ENCODE measurements around the gene LAT.

Gene LAT, protein sequence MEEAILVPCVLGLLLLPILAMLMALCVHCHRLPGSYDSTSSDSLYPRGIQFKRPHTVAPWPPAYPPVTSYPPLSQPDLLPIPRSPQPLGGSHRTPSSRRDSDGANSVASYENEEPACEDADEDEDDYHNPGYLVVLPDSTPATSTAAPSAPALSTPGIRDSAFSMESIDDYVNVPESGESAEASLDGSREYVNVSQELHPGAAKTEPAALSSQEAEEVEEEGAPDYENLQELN

GRCh38 chr16:28984619-28985135, at the start of gene LAT:
Gene LAT (plus strand): TSS chr16:28985052. CDS start chr16:28985418, 366 bp downstream.
- TF ChIP-seq ZFP30 (CRISPR knock-in tag; IDR thresholded peaks at IDR 0.05), result no peak
- TF ChIP-seq RARB (CRISPR knock-in tag; IDR thresholded peaks at IDR 0.05), result no peak
- TF ChIP-seq PPARA (CRISPR knock-in tag; IDR thresholded peaks at IDR 0.05; ENCODE audit: borderline replicate concordance), result no peak
- TF ChIP-seq TOX (CRISPR knock-in tag; IDR thresholded peaks at IDR 0.05; ENCODE audit: borderline replicate concordance), result no peak
- TF ChIP-seq, protein P1, sequence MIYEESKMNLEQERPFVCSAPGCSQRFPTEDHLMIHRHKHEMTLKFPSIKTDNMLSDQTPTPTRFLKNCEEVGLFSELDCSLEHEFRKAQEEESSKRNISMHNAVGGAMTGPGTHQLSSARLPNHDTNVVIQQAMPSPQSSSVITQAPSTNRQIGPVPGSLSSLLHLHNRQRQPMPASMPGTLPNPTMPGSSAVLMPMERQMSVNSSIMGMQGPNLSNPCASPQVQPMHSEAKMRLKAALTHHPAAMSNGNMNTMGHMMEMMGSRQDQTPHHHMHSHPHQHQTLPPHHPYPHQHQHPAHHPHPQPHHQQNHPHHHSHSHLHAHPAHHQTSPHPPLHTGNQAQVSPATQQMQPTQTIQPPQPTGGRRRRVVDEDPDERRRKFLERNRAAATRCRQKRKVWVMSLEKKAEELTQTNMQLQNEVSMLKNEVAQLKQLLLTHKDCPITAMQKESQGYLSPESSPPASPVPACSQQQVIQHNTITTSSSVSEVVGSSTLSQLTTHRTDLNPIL (CRISPR knock-in tag; IDR thresholded peaks at IDR 0.05; ENCODE audit: low read depth), result no peak
- no peak for TF ChIP-seq GLIS3 (CRISPR knock-in tag; IDR thresholded peaks at IDR 0.05)
- no peak for TF ChIP-seq SNAI2 (CRISPR knock-in tag; IDR thresholded peaks at IDR 0.05)
- no peak for ATAC-seq

GRCh38 chr16:28935346-28935745, 49.5 kb upstream of the LAT start:
- TF ChIP-seq ZNF565 (CRISPR knock-in tag; conservative IDR thresholded peaks at IDR 0.05; ENCODE audit: low read depth), result no peak
- no peak for TF ChIP-seq GLIS3 (CRISPR knock-in tag; IDR thresholded peaks at IDR 0.05)
- no peak for TF ChIP-seq TSHZ2 (CRISPR knock-in tag; IDR thresholded peaks at IDR 0.05)
- TF ChIP-seq ESRRG (CRISPR knock-in tag; IDR thresholded peaks at IDR 0.05), result no peak
- no peak for TF ChIP-seq TOX (CRISPR knock-in tag; IDR thresholded peaks at IDR 0.05; ENCODE audit: borderline replicate concordance)
- TF ChIP-seq SNAI2 (CRISPR knock-in tag; IDR thresholded peaks at IDR 0.05), result no peak
- TF ChIP-seq ZNF8 (CRISPR knock-in tag; IDR thresholded peaks at IDR 0.05), result no peak
- no peak for TF ChIP-seq ARNTL (CRISPR knock-in tag; IDR thresholded peaks at IDR 0.05; ENCODE audit: borderline replicate concordance, low read depth)
- TF ChIP-seq BACH2 (CRISPR knock-in tag; IDR thresholded peaks at IDR 0.05; ENCODE audit: borderline replicate concordance), result no peak
- TF ChIP-seq, protein P2, sequence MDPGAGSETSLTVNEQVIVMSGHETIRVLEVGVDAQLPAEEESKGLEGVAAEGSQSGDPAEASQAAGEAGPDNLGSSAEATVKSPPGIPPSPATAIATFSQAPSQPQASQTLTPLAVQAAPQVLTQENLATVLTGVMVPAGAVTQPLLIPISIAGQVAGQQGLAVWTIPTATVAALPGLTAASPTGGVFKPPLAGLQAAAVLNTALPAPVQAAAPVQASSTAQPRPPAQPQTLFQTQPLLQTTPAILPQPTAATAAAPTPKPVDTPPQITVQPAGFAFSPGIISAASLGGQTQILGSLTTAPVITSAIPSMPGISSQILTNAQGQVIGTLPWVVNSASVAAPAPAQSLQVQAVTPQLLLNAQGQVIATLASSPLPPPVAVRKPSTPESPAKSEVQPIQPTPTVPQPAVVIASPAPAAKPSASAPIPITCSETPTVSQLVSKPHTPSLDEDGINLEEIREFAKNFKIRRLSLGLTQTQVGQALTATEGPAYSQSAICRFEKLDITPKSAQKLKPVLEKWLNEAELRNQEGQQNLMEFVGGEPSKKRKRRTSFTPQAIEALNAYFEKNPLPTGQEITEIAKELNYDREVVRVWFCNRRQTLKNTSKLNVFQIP (CRISPR knock-in tag; IDR thresholded peaks at IDR 0.05; ENCODE audit: borderline replicate concordance, low read depth), result no peak
- no peak for TF ChIP-seq ZC3H10 (CRISPR knock-in tag; IDR thresholded peaks at IDR 0.05)
- no peak for ATAC-seq

GRCh38 chr16:28935924-28936783, 48.7 kb upstream of the LAT start:
- TF ChIP-seq BACH2 (CRISPR knock-in tag; IDR thresholded peaks at IDR 0.05; ENCODE audit: borderline replicate concordance) (no peak), ZNF565 (CRISPR knock-in tag; conservative IDR thresholded peaks at IDR 0.05; ENCODE audit: low read depth) (no peak), ISL1 (CRISPR knock-in tag; IDR thresholded peaks at IDR 0.05) (no peak)
- ATAC-seq, result peak; percentile 84

DNA sequence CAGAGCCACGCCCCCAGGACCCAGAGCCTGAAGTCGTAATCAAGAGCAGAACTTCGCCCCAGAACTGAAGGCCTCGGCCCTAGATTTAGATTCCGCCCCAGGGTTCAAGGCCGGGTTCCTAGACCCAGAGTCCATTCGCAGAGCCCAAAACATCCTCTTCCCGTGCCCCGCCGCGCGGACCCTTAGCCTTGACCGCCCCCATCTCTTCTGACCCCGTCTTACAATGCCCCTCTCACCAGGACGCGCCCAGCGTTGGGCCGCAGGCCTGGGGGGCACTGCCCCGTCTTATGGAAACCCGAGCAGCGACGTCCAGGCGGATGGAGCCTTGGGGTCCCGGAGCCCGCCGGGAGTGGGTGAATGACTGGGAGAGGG, 48.1 kb upstream of the LAT start:
- TF ChIP-seq, protein P1 (CRISPR knock-in tag; IDR thresholded peaks at IDR 0.05; ENCODE audit: low read depth), result no peak
- TF ChIP-seq RARB (CRISPR knock-in tag; IDR thresholded peaks at IDR 0.05) (no peak), TOX (CRISPR knock-in tag; IDR thresholded peaks at IDR 0.05; ENCODE audit: borderline replicate concordance) (no peak), SNAI2 (CRISPR knock-in tag; IDR thresholded peaks at IDR 0.05) (no peak), ARNTL (CRISPR knock-in tag; IDR thresholded peaks at IDR 0.05; ENCODE audit: borderline replicate concordance, low read depth) (no peak), ZC3H10 (CRISPR knock-in tag; IDR thresholded peaks at IDR 0.05) (no peak), BACH2 (CRISPR knock-in tag; IDR thresholded peaks at IDR 0.05; ENCODE audit: borderline replicate concordance) (no peak), ZFP3 (CRISPR knock-in tag; IDR thresholded peaks at IDR 0.05) (no peak), ZNF8 (CRISPR knock-in tag; IDR thresholded peaks at IDR 0.05) (no peak), CSDC2 (CRISPR knock-in tag; IDR thresholded peaks at IDR 0.05) (no peak)
- TF ChIP-seq, protein P3, sequence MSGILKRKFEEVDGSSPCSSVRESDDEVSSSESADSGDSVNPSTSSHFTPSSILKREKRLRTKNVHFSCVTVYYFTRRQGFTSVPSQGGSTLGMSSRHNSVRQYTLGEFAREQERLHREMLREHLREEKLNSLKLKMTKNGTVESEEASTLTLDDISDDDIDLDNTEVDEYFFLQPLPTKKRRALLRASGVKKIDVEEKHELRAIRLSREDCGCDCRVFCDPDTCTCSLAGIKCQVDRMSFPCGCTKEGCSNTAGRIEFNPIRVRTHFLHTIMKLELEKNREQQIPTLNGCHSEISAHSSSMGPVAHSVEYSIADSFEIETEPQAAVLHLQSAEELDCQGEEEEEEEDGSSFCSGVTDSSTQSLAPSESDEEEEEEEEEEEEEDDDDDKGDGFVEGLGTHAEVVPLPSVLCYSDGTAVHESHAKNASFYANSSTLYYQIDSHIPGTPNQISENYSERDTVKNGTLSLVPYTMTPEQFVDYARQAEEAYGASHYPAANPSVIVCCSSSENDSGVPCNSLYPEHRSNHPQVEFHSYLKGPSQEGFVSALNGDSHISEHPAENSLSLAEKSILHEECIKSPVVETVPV (CRISPR knock-in tag; IDR thresholded peaks at IDR 0.05), result no peak
- TF ChIP-seq, protein P2 (CRISPR knock-in tag; IDR thresholded peaks at IDR 0.05; ENCODE audit: borderline replicate concordance, low read depth), result no peak
- no peak for ATAC-seq
